ENCODE results near the gene OR5K2.

OR5K2 gene

GRCh38 chr3:98497381-98497780 is at the start of gene OR5K2:
TSS of gene OR5K2 (plus strand) at chr3:98497681. CDS start at chr3:98497681, 0 bp downstream.
- Histone ChIP-seq H3K9me3 (ENCODE audit: low read length) (no peaks in the 10 kb centered on the region), H3K27me3 (ENCODE audit: control insufficient read depth in 1 of 2, insufficient read depth in 2 of 2, low read length in 2 of 2) (no peaks in the 10 kb centered on the region), H3K27ac (ENCODE audit: low read depth, low read length) (no peak within 1 kb of the TSS), H3K9ac (ENCODE audit: low read length) (no peak within 1 kb of the TSS), H3K36me3 (ENCODE audit: insufficient read depth, low read length) (no peaks in the 10 kb centered on the region), H3K4me3 (ENCODE audit: low read depth in 1 of 2, low read length in 2 of 2) (no peak within 1 kb of the TSS), H3K4me1 (ENCODE audit: insufficient read depth, low read length) (no peaks in the 10 kb centered on the region)

GRCh38 chr3:98449606-98450193 is 47.8 kb upstream of the OR5K2 start:
- H3K27me3 ChIP-seq (ENCODE audit: control insufficient read depth in 1 of 2, insufficient read depth in 2 of 2, low read length in 2 of 2): no peaks in the 10 kb centered on the region
- H3K9me3 ChIP-seq (ENCODE audit: low read length): no peaks in the 10 kb centered on the region
- H3K36me3 ChIP-seq (ENCODE audit: insufficient read depth, low read length): no peaks in the 10 kb centered on the region
- no peak overlapping the region for H3K4me3 ChIP-seq (ENCODE audit: low read depth in 1 of 2, low read length in 2 of 2)
- no peaks in the 10 kb centered on the region for H3K4me1 ChIP-seq (ENCODE audit: insufficient read depth, low read length)
- H3K27ac ChIP-seq (ENCODE audit: low read depth, low read length): no peak overlapping the region
- H3K9ac ChIP-seq (ENCODE audit: low read length): no peak overlapping the region

GRCh38 chr3:98450372-98450771 is 47.1 kb upstream of the OR5K2 start:
- no peaks in the 10 kb centered on the region for H3K4me1 ChIP-seq (ENCODE audit: insufficient read depth, low read length)
- H3K27ac ChIP-seq (ENCODE audit: low read depth, low read length): no peak overlapping the region
- no peaks in the 10 kb centered on the region for H3K36me3 ChIP-seq (ENCODE audit: insufficient read depth, low read length)
- no peaks in the 10 kb centered on the region for H3K27me3 ChIP-seq (ENCODE audit: control insufficient read depth in 1 of 2, insufficient read depth in 2 of 2, low read length in 2 of 2)
- H3K4me3 ChIP-seq (ENCODE audit: low read depth in 1 of 2, low read length in 2 of 2): no peak overlapping the region
- no peaks in the 10 kb centered on the region for H3K9me3 ChIP-seq (ENCODE audit: low read length)
- no peak overlapping the region for H3K9ac ChIP-seq (ENCODE audit: low read length)

GRCh38 chr3:98453827-98454226 is 43.7 kb upstream of the OR5K2 start:
- Histone ChIP-seq H3K9me3 (ENCODE audit: low read length) (no peaks in the 10 kb centered on the region), H3K36me3 (ENCODE audit: insufficient read depth, low read length) (no peaks in the 10 kb centered on the region), H3K27ac (ENCODE audit: low read depth, low read length) (no peak overlapping the region), H3K4me3 (ENCODE audit: low read depth in 1 of 2, low read length in 2 of 2) (no peak overlapping the region), H3K27me3 (ENCODE audit: control insufficient read depth in 1 of 2, insufficient read depth in 2 of 2, low read length in 2 of 2) (no peaks in the 10 kb centered on the region), H3K9ac (ENCODE audit: low read length) (no peak overlapping the region), H3K4me1 (ENCODE audit: insufficient read depth, low read length) (no peaks in the 10 kb centered on the region)

- Histone ChIP-seq H3K27me3 (ENCODE audit: control insufficient read depth in 1 of 2, insufficient read depth in 2 of 2, low read length in 2 of 2) (no peaks in the 10 kb centered on the region), H3K4me1 (ENCODE audit: insufficient read depth, low read length) (no peaks in the 10 kb centered on the region), H3K4me3 (ENCODE audit: low read depth in 1 of 2, low read length in 2 of 2) (no peak overlapping the region), H3K36me3 (ENCODE audit: insufficient read depth, low read length) (no peaks in the 10 kb centered on the region), H3K9ac (ENCODE audit: low read length) (no peak overlapping the region), H3K27ac (ENCODE audit: low read depth, low read length) (no peak overlapping the region), H3K9me3 (ENCODE audit: low read length) (no peaks in the 10 kb centered on the region)
Observed at GRCh38 chr3:98454929-98455328, 42.6 kb upstream of the OR5K2 start.

GRCh38 chr3:98457543-98457942 is 39.9 kb upstream of the OR5K2 start:
- H3K27me3 ChIP-seq (ENCODE audit: control insufficient read depth in 1 of 2, insufficient read depth in 2 of 2, low read length in 2 of 2): no peaks in the 10 kb centered on the region
- H3K36me3 ChIP-seq (ENCODE audit: insufficient read depth, low read length): no peaks in the 10 kb centered on the region
- no peak overlapping the region for H3K9ac ChIP-seq (ENCODE audit: low read length)
- no peaks in the 10 kb centered on the region for H3K9me3 ChIP-seq (ENCODE audit: low read length)
- H3K4me3 ChIP-seq (ENCODE audit: low read depth in 1 of 2, low read length in 2 of 2): no peak overlapping the region
- no peaks in the 10 kb centered on the region for H3K4me1 ChIP-seq (ENCODE audit: insufficient read depth, low read length)
- no peak overlapping the region for H3K27ac ChIP-seq (ENCODE audit: low read depth, low read length)

GRCh38 chr3:98460220-98460619 is 37.3 kb upstream of the OR5K2 start:
- no peaks in the 10 kb centered on the region for H3K4me1 ChIP-seq (ENCODE audit: insufficient read depth, low read length)

GRCh38 chr3:98462901-98463300 is 34.6 kb upstream of the OR5K2 start, which contains the start of gene OR5K1:
TSS of gene OR5K1 (plus strand) at chr3:98463201. CDS start at chr3:98469577, 6,376 bp downstream.
- Histone ChIP-seq H3K9ac (ENCODE audit: low read length) (no peak within 1 kb of the TSS), H3K27ac (ENCODE audit: low read depth, low read length) (no peak within 1 kb of the TSS), H3K4me1 (ENCODE audit: insufficient read depth, low read length) (no peaks in the 10 kb centered on the region), H3K27me3 (ENCODE audit: control insufficient read depth in 1 of 2, insufficient read depth in 2 of 2, low read length in 2 of 2) (no peaks in the 10 kb centered on the region), H3K4me3 (ENCODE audit: low read depth in 1 of 2, low read length in 2 of 2) (no peak within 1 kb of the TSS), H3K36me3 (ENCODE audit: insufficient read depth, low read length) (no peaks in the 10 kb centered on the region), H3K9me3 (ENCODE audit: low read length) (no peaks in the 10 kb centered on the region)

More at GRCh38 chr3:98460220-98460619, 37.3 kb upstream of the OR5K2 start:
- no peaks in the 10 kb centered on the region for H3K9me3 ChIP-seq (ENCODE audit: low read length)
- no peak overlapping the region for H3K4me3 ChIP-seq (ENCODE audit: low read depth in 1 of 2, low read length in 2 of 2)
- no peak overlapping the region for H3K27ac ChIP-seq (ENCODE audit: low read depth, low read length)
- no peak overlapping the region for H3K9ac ChIP-seq (ENCODE audit: low read length)
- no peaks in the 10 kb centered on the region for H3K27me3 ChIP-seq (ENCODE audit: control insufficient read depth in 1 of 2, insufficient read depth in 2 of 2, low read length in 2 of 2)
- no peaks in the 10 kb centered on the region for H3K36me3 ChIP-seq (ENCODE audit: insufficient read depth, low read length)

- Histone ChIP-seq H3K9me3 (ENCODE audit: low read length) (peaks cover 21% of the 10 kb centered on the region), H3K9ac (ENCODE audit: low read length) (no peak overlapping the region), H3K4me3 (ENCODE audit: low read depth in 1 of 2, low read length in 2 of 2) (no peak overlapping the region), H3K27ac (ENCODE audit: low read depth, low read length) (no peak overlapping the region), H3K4me1 (ENCODE audit: insufficient read depth, low read length) (no peaks in the 10 kb centered on the region), H3K36me3 (ENCODE audit: insufficient read depth, low read length) (no peaks in the 10 kb centered on the region), H3K27me3 (ENCODE audit: control insufficient read depth in 1 of 2, insufficient read depth in 2 of 2, low read length in 2 of 2) (no peaks in the 10 kb centered on the region)
Observed at GRCh38 chr3:98482717-98483482, 14.6 kb upstream of the OR5K2 start.

- Histone ChIP-seq H3K4me1 (ENCODE audit: insufficient read depth, low read length) (no peaks in the 10 kb centered on the region), H3K9me3 (ENCODE audit: low read length) (peaks cover 28% of the 10 kb centered on the region), H3K27me3 (ENCODE audit: control insufficient read depth in 1 of 2, insufficient read depth in 2 of 2, low read length in 2 of 2) (no peaks in the 10 kb centered on the region), H3K9ac (ENCODE audit: low read length) (no peak overlapping the region), H3K36me3 (ENCODE audit: insufficient read depth, low read length) (no peaks in the 10 kb centered on the region), H3K27ac (ENCODE audit: low read depth, low read length) (no peak overlapping the region), H3K4me3 (ENCODE audit: low read depth in 1 of 2, low read length in 2 of 2) (no peak overlapping the region)
Observed at GRCh38 chr3:98483626-98484025, 13.9 kb upstream of the OR5K2 start.

GRCh38 chr3:98500019-98500418 is 2.5 kb downstream of the OR5K2 start:
- no peaks in the 10 kb centered on the region for H3K4me1 ChIP-seq (ENCODE audit: insufficient read depth, low read length)
- no peaks in the 10 kb centered on the region for H3K36me3 ChIP-seq (ENCODE audit: insufficient read depth, low read length)
- no peaks in the 10 kb centered on the region for H3K27me3 ChIP-seq (ENCODE audit: control insufficient read depth in 1 of 2, insufficient read depth in 2 of 2, low read length in 2 of 2)
- no peak overlapping the region for H3K27ac ChIP-seq (ENCODE audit: low read depth, low read length)
- H3K9me3 ChIP-seq (ENCODE audit: low read length): no peaks in the 10 kb centered on the region
- no peak overlapping the region for H3K9ac ChIP-seq (ENCODE audit: low read length)
- H3K4me3 ChIP-seq (ENCODE audit: low read depth in 1 of 2, low read length in 2 of 2): no peak overlapping the region

GRCh38 chr3:98501270-98501669 is 3.8 kb downstream of the OR5K2 start:
- H3K9ac ChIP-seq (ENCODE audit: low read length): no peak overlapping the region
- no peaks in the 10 kb centered on the region for H3K4me1 ChIP-seq (ENCODE audit: insufficient read depth, low read length)
- no peaks in the 10 kb centered on the region for H3K9me3 ChIP-seq (ENCODE audit: low read length)
- H3K27ac ChIP-seq (ENCODE audit: low read depth, low read length): no peak overlapping the region
- no peaks in the 10 kb centered on the region for H3K36me3 ChIP-seq (ENCODE audit: insufficient read depth, low read length)
- no peaks in the 10 kb centered on the region for H3K27me3 ChIP-seq (ENCODE audit: control insufficient read depth in 1 of 2, insufficient read depth in 2 of 2, low read length in 2 of 2)
- H3K4me3 ChIP-seq (ENCODE audit: low read depth in 1 of 2, low read length in 2 of 2): no peak overlapping the region

Data from muscle layer of colon (tissue), 2 donors.